Astrocyte of the hippocampus (primary cell): Measurements from ENCODE around the gene CHST8.
"Not testable (repeated sequence)": the region's sequence is repeated elsewhere in the genome, so short reads cannot be mapped to it uniquely, and the experiment has no call there.

Experiments used
- DNase-seq: peaks from one replicate; pipeline ENCODE4 v3.0.0; 2011; ENCODE audit warnings: low read depth, low spot score

Gene CHST8

GRCh38 chr19:33810821-33811220, 189.1 kb downstream of the CHST8 start:
- DNase-seq = no peak

- no peak for DNase-seq
Observed at GRCh38 chr19:33811246-33811645, 189.5 kb downstream of the CHST8 start.

- peak; percentile 27 for DNase-seq
Observed at GRCh38 chr19:33811736-33812387, 190.1 kb downstream of the CHST8 start.

GRCh38 chr19:33812388-33813330, 190.9 kb downstream of the CHST8 start:
- no peak for DNase-seq

DNA sequence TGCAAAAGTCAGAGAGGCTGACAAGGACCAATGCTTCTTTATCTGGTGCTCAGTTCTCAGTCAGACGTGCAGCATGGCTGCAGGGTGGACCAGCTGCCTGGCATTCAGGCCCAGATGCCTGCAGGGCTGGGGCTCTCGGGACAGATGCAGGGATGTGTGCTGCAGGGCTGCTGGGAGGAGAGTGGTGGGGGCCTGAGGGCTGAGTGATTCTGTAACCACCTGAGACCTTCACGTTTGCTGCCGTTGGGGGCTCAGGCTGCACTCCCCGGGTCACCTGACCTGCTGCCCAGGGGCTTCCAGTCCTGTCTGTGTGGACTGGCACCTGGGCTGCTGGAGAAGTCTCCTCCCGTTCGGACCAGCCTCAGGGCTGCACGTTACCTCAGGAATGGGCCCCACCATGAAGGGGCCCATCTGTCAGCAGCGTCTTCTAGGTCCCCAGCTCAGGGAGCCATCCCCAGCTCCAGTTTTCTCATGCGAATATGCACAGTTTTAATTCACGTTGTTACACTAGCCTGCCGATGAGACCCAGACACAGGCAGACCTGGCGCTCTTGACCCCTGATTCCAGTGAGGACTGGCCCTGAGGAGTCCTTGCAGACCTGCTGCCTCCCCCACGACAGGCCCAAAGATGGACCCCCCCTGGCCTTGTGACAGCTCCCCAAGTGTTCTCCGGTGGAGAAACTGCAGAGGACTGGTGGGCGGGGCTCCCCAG, 191.8 kb downstream of the CHST8 start:
- DNase-seq = no peak

- no peak for DNase-seq
Observed at GRCh38 chr19:33814181-33815165, 192.7 kb downstream of the CHST8 start.

GRCh38 chr19:33815380-33816340, 193.9 kb downstream of the CHST8 start:
- no peak for DNase-seq

DNA sequence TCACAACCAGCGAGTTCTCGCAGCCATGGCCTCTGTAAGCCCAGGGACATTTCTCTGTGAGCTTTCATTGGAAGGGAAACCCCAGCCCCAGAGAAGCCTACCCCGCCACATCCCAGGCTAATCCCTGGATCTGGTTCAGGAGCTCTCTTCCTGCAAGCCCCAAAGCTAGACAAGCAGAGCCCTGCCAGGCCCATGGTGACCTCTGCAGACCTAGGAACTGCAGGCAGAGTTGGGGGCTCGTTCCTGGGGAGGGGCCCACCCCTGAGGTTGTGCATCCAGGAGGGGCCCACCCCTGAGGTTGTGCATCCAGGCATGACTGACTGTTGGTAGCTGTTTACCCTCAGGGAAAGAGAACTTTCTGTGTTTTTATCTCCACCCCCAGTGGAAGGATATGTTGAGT, 196.7 kb downstream of the CHST8 start:
- no peak for DNase-seq

DNA sequence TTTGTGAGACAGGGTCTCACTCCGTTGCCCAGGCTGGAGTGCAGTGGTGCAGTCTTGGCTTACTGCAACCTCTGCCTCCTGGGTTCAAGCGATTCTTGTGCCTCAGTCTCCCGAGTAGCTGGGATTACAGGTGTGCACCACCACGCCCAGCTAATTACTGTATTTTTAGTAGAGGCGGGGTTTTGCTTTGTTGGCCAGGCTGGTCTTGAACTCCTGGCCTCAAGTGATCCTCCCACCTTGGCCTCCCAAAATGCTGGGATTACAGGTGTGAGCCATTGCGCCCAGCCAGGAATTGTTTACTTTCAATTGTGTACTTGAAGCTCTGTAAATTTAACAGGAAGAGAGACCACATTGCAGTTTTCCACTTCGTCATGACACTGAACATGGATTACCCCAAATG, 197.3 kb downstream of the CHST8 start:
- not testable (repeated sequence) for DNase-seq

DNA sequence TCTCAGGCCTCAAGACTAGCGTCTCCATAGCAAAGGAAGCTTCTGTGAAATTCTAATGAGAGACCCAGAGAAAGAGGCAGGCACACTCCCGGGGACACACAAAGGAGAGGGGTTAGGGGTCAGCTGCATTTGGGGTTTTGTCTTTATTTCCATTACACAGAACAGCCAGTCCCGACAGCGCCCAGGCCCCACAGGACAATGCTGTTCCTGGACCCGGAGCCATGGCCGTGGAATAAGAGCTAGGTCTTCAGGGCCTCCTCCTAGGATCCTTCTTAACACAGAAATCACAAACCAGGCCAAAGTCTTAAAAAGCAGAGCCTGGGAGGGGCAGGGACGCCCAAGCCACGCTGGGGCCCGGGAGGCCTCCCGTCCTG, 197.7 kb downstream of the CHST8 start:
- no peak for DNase-seq

DNA sequence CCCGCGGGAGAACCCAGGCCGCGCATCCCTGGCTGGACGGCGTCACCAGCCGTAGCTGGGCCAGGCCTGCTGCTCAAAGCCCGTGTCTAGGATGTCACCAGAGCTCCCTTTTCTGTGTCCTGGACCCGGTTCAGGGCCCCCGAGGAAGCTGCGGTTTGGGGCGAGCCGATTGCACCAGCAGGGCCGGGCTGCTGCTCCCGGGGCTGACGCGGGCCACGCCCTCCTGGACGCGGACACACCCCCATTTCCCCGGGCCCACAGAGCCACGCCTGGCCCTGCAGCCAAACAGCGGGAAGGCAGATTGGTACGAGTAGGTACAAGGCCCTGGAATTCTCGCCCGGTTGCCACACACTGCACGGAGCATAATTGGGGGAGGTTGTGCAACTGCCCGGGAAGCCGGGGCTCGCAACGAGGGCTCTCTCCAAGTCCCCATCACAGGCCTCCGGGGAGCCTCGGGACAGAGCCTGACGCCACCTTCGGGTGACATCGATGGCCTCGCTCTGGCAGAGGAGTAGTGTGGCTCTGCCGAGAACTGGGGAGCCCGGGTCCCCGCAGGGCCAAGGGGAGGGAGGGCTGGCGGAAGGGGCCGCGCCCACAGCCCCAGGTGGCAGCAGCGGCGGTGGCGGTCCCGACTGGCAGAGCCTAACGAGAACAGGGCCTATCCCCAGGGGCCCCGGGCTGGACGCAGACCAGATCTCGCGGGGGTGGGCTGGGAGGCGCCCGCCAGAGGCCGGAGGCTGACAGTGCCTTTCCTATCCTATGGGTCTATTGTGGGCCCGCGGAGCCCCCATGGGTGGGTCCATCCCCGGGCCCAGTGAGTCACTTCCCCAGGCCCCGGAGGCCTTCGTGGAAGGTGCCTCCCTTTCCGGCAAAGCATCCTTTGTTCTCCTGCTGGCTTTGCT, 198.4 kb downstream of the CHST8 start:
- peak; percentile 82 for DNase-seq

DNA sequence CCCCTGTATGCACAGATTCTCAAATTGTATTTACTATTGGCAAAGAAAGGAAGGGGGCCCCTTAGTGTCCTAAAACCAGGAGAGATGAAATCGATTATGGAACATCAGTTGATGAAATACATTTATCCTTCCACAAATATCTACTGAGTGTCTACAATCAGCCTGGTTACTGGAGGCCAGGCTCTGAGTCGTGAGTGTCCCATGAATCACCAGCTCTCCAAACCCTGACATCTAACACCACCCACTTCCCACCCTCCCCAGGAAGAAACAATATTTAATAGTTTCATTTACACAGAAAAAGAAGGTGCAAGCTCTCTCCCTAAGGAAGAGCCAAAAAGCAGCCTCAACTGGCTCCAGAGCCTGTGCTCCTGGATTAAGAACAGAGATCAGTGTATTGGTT, 200.1 kb downstream of the CHST8 start:
- DNase-seq = no peak
